ENCODE data around the gene CHTF8.

The CHTF8 gene

GRCh38 chr16:69111216-69111875 lies 21.0 kb downstream of the CHTF8 start:
- ChIA-PET POLR2A (interaction anchor here (0.9 kb wide), 1 partner anchor 39 kb away, joined by 3 read pairs; no protein-coding TSS in a partner anchor), CTCF (interaction anchor here (0.6 to 3.7 kb wide), 8 partner anchors 10 to 305 kb away, joined by 3 to 11 read pairs (median 4); no protein-coding TSS in a partner anchor)
- TF ChIP-seq HOXA7 (CRISPR knock-in tag; IDR thresholded peaks at IDR 0.05; ENCODE audit: borderline replicate concordance), result no peak
- Histone ChIP-seq H3K4me3 (ENCODE audit: low read depth, low read length) (no peak overlapping the region), H3K4me1 (ENCODE audit: control insufficient read depth, insufficient read depth, low read length) (no peaks in the 10 kb centered on the region; the same call in 1 of the 2 replicates), H3K36me3 (ENCODE audit: control insufficient read depth in 2 of 2, insufficient read depth in 1 of 2, low read length in 2 of 2) (peaks cover 0 to 46% of the 10 kb centered on the region in 2 experiments; a peak in 1 of 3 replicates), H3K27ac (ENCODE audit: extremely low read depth, low read depth, low read length) (no peak overlapping the region), H3K9me3 (ENCODE audit: control insufficient read depth, insufficient read depth, low read depth, low read length) (no peaks in the 10 kb centered on the region)

GRCh38 chr16:69110406-69110805 lies 22.0 kb downstream of the CHTF8 start:
- no peak overlapping the region for H3K27ac ChIP-seq (ENCODE audit: extremely low read depth, low read depth, low read length)
- ChIA-PET POLR2A (interaction anchor here (0.9 kb wide), 1 partner anchor 38 kb away, joined by 3 read pairs; no protein-coding TSS in a partner anchor), CTCF (interaction anchor here (0.6 to 2.0 kb wide), 4 partner anchors 13 to 304 kb away, joined by 3 to 9 read pairs (median 4); no protein-coding TSS in a partner anchor)
- peaks cover 0 to 37% of the 10 kb centered on the region in 2 experiments; a peak in 1 of 3 replicates for H3K36me3 ChIP-seq (ENCODE audit: control insufficient read depth in 2 of 2, insufficient read depth in 1 of 2, low read length in 2 of 2)
- no peaks in the 10 kb centered on the region for H3K9me3 ChIP-seq (ENCODE audit: control insufficient read depth, insufficient read depth, low read depth, low read length)
- no peak overlapping the region for H3K4me3 ChIP-seq (ENCODE audit: low read depth, low read length)
- TF ChIP-seq ZNF654 (tag by site-specific recombination; IDR thresholded peaks at IDR 0.05; ENCODE audit: low read depth) (no peak), ZNF121 (tag by site-specific recombination; IDR thresholded peaks at IDR 0.05) (peak; percentile 79; the same call in 1 of the 2 replicates)
- H3K4me1 ChIP-seq (ENCODE audit: control insufficient read depth, insufficient read depth, low read length), result no peaks in the 10 kb centered on the region; the same call in 1 of the 2 replicates

- H3K4me1 ChIP-seq (ENCODE audit: control insufficient read depth, insufficient read depth, low read length), result no peaks in the 10 kb centered on the region; the same call in 1 of the 2 replicates
- POLR2A ChIA-PET, result no interaction called here
- H3K9me3 ChIP-seq (ENCODE audit: control insufficient read depth, insufficient read depth, low read depth, low read length), result no peaks in the 10 kb centered on the region
- H3K4me3 ChIP-seq (ENCODE audit: low read depth, low read length), result no peak overlapping the region
- no peak overlapping the region for H3K27ac ChIP-seq (ENCODE audit: extremely low read depth, low read depth, low read length)
- H3K36me3 ChIP-seq (ENCODE audit: control insufficient read depth in 2 of 2, insufficient read depth in 1 of 2, low read length in 2 of 2), result peaks cover 0 to 29% of the 10 kb centered on the region in 2 experiments; a peak in 1 of 3 replicates
- CTCF ChIA-PET, result interaction anchor here (0.7 to 2.0 kb wide), 3 partner anchors 14 to 207 kb away, joined by 3 to 9 read pairs (median 4); no protein-coding TSS in a partner anchor
- no peak for TF ChIP-seq ZBTB6 (tag by site-specific recombination; IDR thresholded peaks at IDR 0.05)
- TF ChIP-seq ZNF600 (tag by site-specific recombination; IDR thresholded peaks at IDR 0.05), result no peak
- no peak for TF ChIP-seq INSM2 (tag by site-specific recombination; IDR thresholded peaks at IDR 0.05)
- TF ChIP-seq ZNF48 (tag by site-specific recombination; IDR thresholded peaks at IDR 0.05), result no peak
- TF ChIP-seq ZFP69B (tag by site-specific recombination; IDR thresholded peaks at IDR 0.05), result no peak
- no peak for TF ChIP-seq ZNF302 (tag by site-specific recombination; IDR thresholded peaks at IDR 0.05; ENCODE audit: low read depth)
- TF ChIP-seq ZNF2 (tag by site-specific recombination; IDR thresholded peaks at IDR 0.05), result no peak
- TF ChIP-seq ZBTB21 (tag by site-specific recombination; IDR thresholded peaks at IDR 0.05), result no peak
- no peak for TF ChIP-seq ZFP3 (tag by site-specific recombination; IDR thresholded peaks at IDR 0.05; ENCODE audit: low read depth)
- TF ChIP-seq KLF8 (tag by site-specific recombination; IDR thresholded peaks at IDR 0.05), result no peak
- no peak for TF ChIP-seq GLIS2 (tag by site-specific recombination; IDR thresholded peaks at IDR 0.05)
- TF ChIP-seq ZNF350 (tag by site-specific recombination; IDR thresholded peaks at IDR 0.05), result no peak
- TF ChIP-seq ZNF624 (tag by site-specific recombination; IDR thresholded peaks at IDR 0.05), result no peak
- TF ChIP-seq ZNF473 (tag by site-specific recombination; IDR thresholded peaks at IDR 0.05), result no peak
- TF ChIP-seq ZNF292 (tag by site-specific recombination; IDR thresholded peaks at IDR 0.05; ENCODE audit: borderline replicate concordance, low read depth), result no peak
- TF ChIP-seq ZNF404 (tag by site-specific recombination; IDR thresholded peaks at IDR 0.05), result no peak
- TF ChIP-seq ZNF366 (tag by site-specific recombination; conservative IDR thresholded peaks at IDR 0.05), result no peak
- TF ChIP-seq ZSCAN23 (tag by site-specific recombination; IDR thresholded peaks at IDR 0.05), result no peak
Observed at GRCh38 chr16:69109486-69110270, 22.7 kb downstream of the CHTF8 start.

Measured in HEK293 (cell line).